ENCODE measurements around the gene PRMT9. TPM values are rescaled to one million over a fixed set of nuclear protein-coding genes. Genes with fewer than 3 reads are reported as not detected.

PRMT9 gene
- total and polyA plus RNA-seq, 10 of the 15 experiments (the other 5 are each of a cell fraction or from before 2014, with no cell fraction given): 4.1 to 11.8 (median 7.6) TPM

DNA sequence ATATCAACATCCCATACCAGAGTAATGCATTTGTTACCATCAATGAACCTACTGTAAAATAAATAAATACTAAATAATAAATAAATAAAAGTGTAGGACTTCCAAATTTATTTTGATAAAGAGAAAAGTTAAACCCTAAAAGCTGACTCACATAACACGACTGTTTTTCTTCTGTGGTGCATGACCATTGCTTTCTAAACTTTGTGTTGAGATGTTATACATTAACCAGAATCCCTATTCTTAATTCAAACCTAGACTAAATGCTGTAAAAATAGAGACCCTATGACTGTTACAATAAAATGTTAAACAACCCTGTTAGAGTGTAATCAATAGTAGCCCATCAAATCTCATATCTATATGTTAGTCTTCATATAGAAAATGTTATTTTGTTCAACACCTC, 20.9 kb upstream of the PRMT9 start:
- in situ Hi-C loops (cut with MboI) (loop anchor here (5.0 kb wide), 1 partner anchor 162 kb away; no protein-coding TSS in a partner anchor), intact Hi-C loops (cut with micrococcal nuclease; ENCODE audit: unreplicated experiment) (no loop called here)
- Histone ChIP-seq H3K4me2 (ENCODE audit: control insufficient read depth, insufficient read depth) (no peak overlapping the region), H3K27me3 (replicated peaks in 1 of 2; ENCODE audit: control insufficient read depth in 2 of 2, insufficient read depth in 2 of 2, low read length in 1 of 2) (no peaks in the 10 kb centered on the region), H4K20me1 (ENCODE audit: control insufficient read depth, insufficient read depth) (no peaks in the 10 kb centered on the region), H3K9me3 (replicated peaks; ENCODE audit: control insufficient read depth, insufficient read depth, low read length) (no peaks in the 10 kb centered on the region), H3K4me1 (ENCODE audit: control insufficient read depth, insufficient read depth, low read length) (peaks cover under 1% of the 10 kb centered on the region), H3K9ac (ENCODE audit: control insufficient read depth, insufficient read depth, low read length) (no peak overlapping the region), H3K79me2 (ENCODE audit: control insufficient read depth, insufficient read depth, low read length) (no peaks in the 10 kb centered on the region), H3K4me3 (no peak overlapping the region), H2AFZ (ENCODE audit: control insufficient read depth, low read depth, low read length) (no peak overlapping the region), H3K27ac (ENCODE audit: control insufficient read depth, insufficient read depth) (no peak overlapping the region), H3K36me3 (ENCODE audit: control insufficient read depth in 2 of 2, insufficient read depth in 2 of 2, low read length in 1 of 2) (no peaks in the 10 kb centered on the region)
- no TSS peak for BruUV-seq (replicated peaks)
- CTCF ChIA-PET: interaction anchor here (0.7 to 10.7 kb wide), 2 partner anchors 160 to 310 kb away, joined by 3 to 343 read pairs; no protein-coding TSS in a partner anchor
- no peak for FAIRE-seq
- no peak for DNase-seq (ENCODE audit: low read depth, low spot score)
- 0% methylated on average over 1 of the region's 1 CpG for WGBS (ENCODE audit: insufficient coverage, insufficient replicate concordance, low lambda C conversion rate, missing lambda C conversion rate)
- POLR2A ChIA-PET: interaction anchor here (0.8 kb wide), 1 partner anchor 161 kb away, joined by 5 read pairs; no protein-coding TSS in a partner anchor
- peak; percentile 46 for ATAC-seq
- SMC1A ChIA-PET (ENCODE audit: uncharacterized antibody, unreplicated experiment): interaction anchor here (2.4 kb wide), 1 partner anchor 162 kb away, joined by 16 read pairs; no protein-coding TSS in a partner anchor
- RAD21 ChIA-PET (ENCODE audit: unreplicated experiment): interaction anchor here (6.9 kb wide), 1 partner anchor 160 kb away, joined by 129 read pairs; no protein-coding TSS in a partner anchor
- no peak for TF ChIP-seq MYB (IDR thresholded peaks at IDR 0.05; ENCODE audit: borderline replicate concordance, low read depth, low read length)
- TF ChIP-seq, protein P1, sequence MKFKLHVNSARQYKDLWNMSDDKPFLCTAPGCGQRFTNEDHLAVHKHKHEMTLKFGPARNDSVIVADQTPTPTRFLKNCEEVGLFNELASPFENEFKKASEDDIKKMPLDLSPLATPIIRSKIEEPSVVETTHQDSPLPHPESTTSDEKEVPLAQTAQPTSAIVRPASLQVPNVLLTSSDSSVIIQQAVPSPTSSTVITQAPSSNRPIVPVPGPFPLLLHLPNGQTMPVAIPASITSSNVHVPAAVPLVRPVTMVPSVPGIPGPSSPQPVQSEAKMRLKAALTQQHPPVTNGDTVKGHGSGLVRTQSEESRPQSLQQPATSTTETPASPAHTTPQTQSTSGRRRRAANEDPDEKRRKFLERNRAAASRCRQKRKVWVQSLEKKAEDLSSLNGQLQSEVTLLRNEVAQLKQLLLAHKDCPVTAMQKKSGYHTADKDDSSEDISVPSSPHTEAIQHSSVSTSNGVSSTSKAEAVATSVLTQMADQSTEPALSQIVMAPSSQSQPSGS (IDR thresholded peaks at IDR 0.05; ENCODE audit: low read length): no peak
- no peak for TF ChIP-seq YY1 (IDR thresholded peaks at IDR 0.05; ENCODE audit: low read depth, low read length)
- TF ChIP-seq RELA (IDR thresholded peaks at IDR 0.05; ENCODE audit: borderline replicate concordance, partially characterized antibody): no peak
- no peak for TF ChIP-seq STAT3 (IDR thresholded peaks at IDR 0.05; ENCODE audit: low read depth, low read length)
- no peak for TF ChIP-seq CBX5 (IDR thresholded peaks at IDR 0.05; ENCODE audit: low read depth)
- TF ChIP-seq, protein P2, sequence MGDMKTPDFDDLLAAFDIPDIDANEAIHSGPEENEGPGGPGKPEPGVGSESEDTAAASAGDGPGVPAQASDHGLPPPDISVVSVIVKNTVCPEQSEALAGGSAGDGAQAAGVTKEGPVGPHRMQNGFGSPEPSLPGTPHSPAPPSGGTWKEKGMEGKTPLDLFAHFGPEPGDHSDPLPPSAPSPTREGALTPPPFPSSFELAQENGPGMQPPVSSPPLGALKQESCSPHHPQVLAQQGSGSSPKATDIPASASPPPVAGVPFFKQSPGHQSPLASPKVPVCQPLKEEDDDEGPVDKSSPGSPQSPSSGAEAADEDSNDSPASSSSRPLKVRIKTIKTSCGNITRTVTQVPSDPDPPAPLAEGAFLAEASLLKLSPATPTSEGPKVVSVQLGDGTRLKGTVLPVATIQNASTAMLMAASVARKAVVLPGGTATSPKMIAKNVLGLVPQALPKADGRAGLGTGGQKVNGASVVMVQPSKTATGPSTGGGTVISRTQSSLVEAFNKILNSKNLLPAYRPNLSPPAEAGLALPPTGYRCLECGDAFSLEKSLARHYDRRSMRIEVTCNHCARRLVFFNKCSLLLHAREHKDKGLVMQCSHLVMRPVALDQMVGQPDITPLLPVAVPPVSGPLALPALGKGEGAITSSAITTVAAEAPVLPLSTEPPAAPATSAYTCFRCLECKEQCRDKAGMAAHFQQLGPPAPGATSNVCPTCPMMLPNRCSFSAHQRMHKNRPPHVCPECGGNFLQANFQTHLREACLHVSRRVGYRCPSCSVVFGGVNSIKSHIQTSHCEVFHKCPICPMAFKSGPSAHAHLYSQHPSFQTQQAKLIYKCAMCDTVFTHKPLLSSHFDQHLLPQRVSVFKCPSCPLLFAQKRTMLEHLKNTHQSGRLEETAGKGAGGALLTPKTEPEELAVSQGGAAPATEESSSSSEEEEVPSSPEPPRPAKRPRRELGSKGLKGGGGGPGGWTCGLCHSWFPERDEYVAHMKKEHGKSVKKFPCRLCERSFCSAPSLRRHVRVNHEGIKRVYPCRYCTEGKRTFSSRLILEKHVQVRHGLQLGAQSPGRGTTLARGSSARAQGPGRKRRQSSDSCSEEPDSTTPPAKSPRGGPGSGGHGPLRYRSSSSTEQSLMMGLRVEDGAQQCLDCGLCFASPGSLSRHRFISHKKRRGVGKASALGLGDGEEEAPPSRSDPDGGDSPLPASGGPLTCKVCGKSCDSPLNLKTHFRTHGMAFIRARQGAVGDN (IDR thresholded peaks at IDR 0.05): no peak
- no peak for TF ChIP-seq ZNF207 (IDR thresholded peaks at IDR 0.05; ENCODE audit: borderline replicate concordance)
- TF ChIP-seq EP300 (IDR thresholded peaks at IDR 0.05; ENCODE audit: borderline replicate concordance in 1 of 2, control insufficient read depth in 1 of 2, low read depth in 2 of 2, low read length in 2 of 2): no peak
- no peak for TF ChIP-seq HDAC6 (IDR thresholded peaks at IDR 0.05; ENCODE audit: unreplicated experiment)
- TF ChIP-seq, protein P3, sequence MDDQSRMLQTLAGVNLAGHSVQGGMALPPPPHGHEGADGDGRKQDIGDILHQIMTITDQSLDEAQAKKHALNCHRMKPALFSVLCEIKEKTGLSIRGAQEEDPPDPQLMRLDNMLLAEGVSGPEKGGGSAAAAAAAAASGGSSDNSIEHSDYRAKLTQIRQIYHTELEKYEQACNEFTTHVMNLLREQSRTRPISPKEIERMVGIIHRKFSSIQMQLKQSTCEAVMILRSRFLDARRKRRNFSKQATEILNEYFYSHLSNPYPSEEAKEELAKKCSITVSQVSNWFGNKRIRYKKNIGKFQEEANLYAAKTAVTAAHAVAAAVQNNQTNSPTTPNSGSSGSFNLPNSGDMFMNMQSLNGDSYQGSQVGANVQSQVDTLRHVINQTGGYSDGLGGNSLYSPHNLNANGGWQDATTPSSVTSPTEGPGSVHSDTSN (IDR thresholded peaks at IDR 0.05; ENCODE audit: insufficient replicate concordance, low read depth, low read length): no peak
- no peak for TF ChIP-seq CHD1 (IDR thresholded peaks at IDR 0.05; ENCODE audit: low read depth, low read length)
- no peak for TF ChIP-seq ZNF274 (IDR thresholded peaks at IDR 0.05; ENCODE audit: insufficient read depth, insufficient read length)
- TF ChIP-seq YBX1 (IDR thresholded peaks at IDR 0.05): no peak
- TF ChIP-seq, protein P4, sequence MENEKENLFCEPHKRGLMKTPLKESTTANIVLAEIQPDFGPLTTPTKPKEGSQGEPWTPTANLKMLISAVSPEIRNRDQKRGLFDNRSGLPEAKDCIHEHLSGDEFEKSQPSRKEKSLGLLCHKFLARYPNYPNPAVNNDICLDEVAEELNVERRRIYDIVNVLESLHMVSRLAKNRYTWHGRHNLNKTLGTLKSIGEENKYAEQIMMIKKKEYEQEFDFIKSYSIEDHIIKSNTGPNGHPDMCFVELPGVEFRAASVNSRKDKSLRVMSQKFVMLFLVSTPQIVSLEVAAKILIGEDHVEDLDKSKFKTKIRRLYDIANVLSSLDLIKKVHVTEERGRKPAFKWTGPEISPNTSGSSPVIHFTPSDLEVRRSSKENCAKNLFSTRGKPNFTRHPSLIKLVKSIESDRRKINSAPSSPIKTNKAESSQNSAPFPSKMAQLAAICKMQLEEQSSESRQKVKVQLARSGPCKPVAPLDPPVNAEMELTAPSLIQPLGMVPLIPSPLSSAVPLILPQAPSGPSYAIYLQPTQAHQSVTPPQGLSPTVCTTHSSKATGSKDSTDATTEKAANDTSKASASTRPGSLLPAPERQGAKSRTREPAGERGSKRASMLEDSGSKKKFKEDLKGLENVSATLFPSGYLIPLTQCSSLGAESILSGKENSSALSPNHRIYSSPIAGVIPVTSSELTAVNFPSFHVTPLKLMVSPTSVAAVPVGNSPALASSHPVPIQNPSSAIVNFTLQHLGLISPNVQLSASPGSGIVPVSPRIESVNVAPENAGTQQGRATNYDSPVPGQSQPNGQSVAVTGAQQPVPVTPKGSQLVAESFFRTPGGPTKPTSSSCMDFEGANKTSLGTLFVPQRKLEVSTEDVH (IDR thresholded peaks at IDR 0.05; ENCODE audit: low read depth, partially characterized antibody): no peak

Data from GM12878 (cell line).